Nephron progenitor cell (in vitro differentiated cells): ENCODE data around the gene ALDOB.

Experiments used
- DNase-seq: peaks from one replicate; pipeline ENCODE4 v3.0.0; 2021
- H3K27ac Mint-ChIP-seq: 2 replicates; pipeline ENCODE4 v1.8.0; 2021; ENCODE audit warnings: mild to moderate bottlenecking, moderate library complexity, mixed read lengths
- H3K27me3 Mint-ChIP-seq: 2 replicates; pipeline ENCODE4 v1.8.0; 2021; ENCODE audit warnings: mild to moderate bottlenecking, low read depth, mixed read lengths; ENCODE audit not compliant: poor library complexity
- H3K36me3 Mint-ChIP-seq: 2 replicates; pipeline ENCODE4 v1.8.0; 2021; ENCODE audit warnings: low read depth, mixed read lengths
- H3K4me1 Mint-ChIP-seq: 2 replicates; pipeline ENCODE4 v1.8.0; 2021; ENCODE audit warnings: mixed read lengths
- H3K4me3 Mint-ChIP-seq: 2 replicates; pipeline ENCODE4 v1.8.0; 2021; ENCODE audit warnings: mild to moderate bottlenecking, moderate library complexity, mixed read lengths
- H3K9me3 Mint-ChIP-seq: 2 replicates; pipeline ENCODE4 v1.8.0; 2021; ENCODE audit warnings: mild to moderate bottlenecking, moderate library complexity, mixed read lengths
- CTCF ChIP-seq: fragments of 200-600 bp; sonication (generic); IDR thresholded peaks from 2 replicates; pipeline ENCODE4 v1.5.0; 2021; ENCODE audit warnings: antibody characterized with exemption

The ALDOB gene

GRCh38 chr9:101453776-101454570 is 18.4 kb upstream of the ALDOB start:
- peaks cover 23% of the 10 kb centered on the region for H3K9me3 Mint-ChIP-seq
- no peak for TF ChIP-seq CTCF
- H3K27ac Mint-ChIP-seq = no peak overlapping the region
- no peak for DNase-seq
- H3K27me3 Mint-ChIP-seq = peaks cover 6% of the 10 kb centered on the region
- no peaks in the 10 kb centered on the region for H3K4me1 Mint-ChIP-seq
- no peak overlapping the region for H3K4me3 Mint-ChIP-seq
- H3K36me3 Mint-ChIP-seq = no peaks in the 10 kb centered on the region

- no peak for TF ChIP-seq CTCF
- Mint-ChIP-seq H3K9me3 (peaks cover 23% of the 10 kb centered on the region), H3K4me3 (no peak overlapping the region), H3K4me1 (peaks cover 5% of the 10 kb centered on the region), H3K27ac (no peak overlapping the region), H3K36me3 (no peaks in the 10 kb centered on the region), H3K27me3 (peaks cover 12% of the 10 kb centered on the region)
- DNase-seq = no peak
Observed at GRCh38 chr9:101451498-101451897, 15.9 kb upstream of the ALDOB start.

- H3K27me3 Mint-ChIP-seq = peaks cover 14% of the 10 kb centered on the region
- no peak for DNase-seq
- H3K4me3 Mint-ChIP-seq = no peak overlapping the region
- peaks cover 23% of the 10 kb centered on the region for H3K9me3 Mint-ChIP-seq
- H3K36me3 Mint-ChIP-seq = no peaks in the 10 kb centered on the region
- TF ChIP-seq CTCF = no peak
- H3K4me1 Mint-ChIP-seq = peaks cover 5% of the 10 kb centered on the region
- no peak overlapping the region for H3K27ac Mint-ChIP-seq
Observed at GRCh38 chr9:101450931-101451330, 15.4 kb upstream of the ALDOB start.

- H3K27ac Mint-ChIP-seq = no peak overlapping the region
- peak; percentile 60 for TF ChIP-seq CTCF
- peaks cover 23% of the 10 kb centered on the region for H3K9me3 Mint-ChIP-seq
- peaks cover 14% of the 10 kb centered on the region for H3K27me3 Mint-ChIP-seq
- H3K36me3 Mint-ChIP-seq = no peaks in the 10 kb centered on the region
- H3K4me3 Mint-ChIP-seq = peak overlapping the region; percentile 86
- peak; percentile 81 for DNase-seq
- H3K4me1 Mint-ChIP-seq = peaks cover 5% of the 10 kb centered on the region
Observed at GRCh38 chr9:101449071-101449721, 13.6 kb upstream of the ALDOB start.

GRCh38 chr9:101448680-101449070 is 13.1 kb upstream of the ALDOB start:
- Mint-ChIP-seq H3K27ac (peak overlapping the region; percentile 95), H3K4me3 (peak overlapping the region; percentile 86), H3K4me1 (peaks cover 5% of the 10 kb centered on the region), H3K9me3 (peaks cover 22% of the 10 kb centered on the region), H3K36me3 (no peaks in the 10 kb centered on the region), H3K27me3 (peaks cover 14% of the 10 kb centered on the region)
- TF ChIP-seq CTCF = no peak
- no peak for DNase-seq
